ENCODE data around the gene LONP2. TPM values are rescaled to one million over a fixed set of nuclear protein-coding genes. Genes with fewer than 3 reads are reported as not detected.

Gene LONP2
- total and polyA plus RNA-seq, 10 of the 15 experiments (the other 5 are each of a cell fraction or from before 2014, with no cell fraction given): 8.3 to 48.0 (median 34.8) TPM

DNA sequence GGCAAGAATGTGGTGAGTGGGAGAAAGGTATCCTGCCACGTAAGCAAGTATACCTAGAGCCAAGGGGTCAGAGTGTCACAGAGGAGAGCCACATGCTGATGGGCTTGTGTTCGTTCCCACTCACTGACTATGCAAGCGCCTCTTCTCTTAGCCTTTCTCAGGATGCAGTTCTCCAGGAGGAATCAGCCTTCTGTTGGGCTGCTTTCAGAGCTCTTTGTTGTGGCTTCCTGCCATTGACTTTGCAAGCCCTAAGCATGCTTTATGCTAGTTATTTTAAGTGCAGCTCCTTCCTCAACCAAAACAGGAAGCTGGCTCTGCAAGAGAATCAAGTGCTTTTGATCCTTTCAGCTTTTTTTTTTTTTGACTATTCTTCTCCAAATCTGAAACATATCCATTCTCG is 74.5 kb downstream of the LONP2 start (continued):
- 0 out of 4 replicates have a peak, but pooled peaks have one; percentile 13 to 20 for TF ChIP-seq IKZF2 (IDR thresholded peaks at IDR 0.05)
- no peak for TF ChIP-seq PAX8 (IDR thresholded peaks at IDR 0.05)
- TF ChIP-seq, protein P1, sequence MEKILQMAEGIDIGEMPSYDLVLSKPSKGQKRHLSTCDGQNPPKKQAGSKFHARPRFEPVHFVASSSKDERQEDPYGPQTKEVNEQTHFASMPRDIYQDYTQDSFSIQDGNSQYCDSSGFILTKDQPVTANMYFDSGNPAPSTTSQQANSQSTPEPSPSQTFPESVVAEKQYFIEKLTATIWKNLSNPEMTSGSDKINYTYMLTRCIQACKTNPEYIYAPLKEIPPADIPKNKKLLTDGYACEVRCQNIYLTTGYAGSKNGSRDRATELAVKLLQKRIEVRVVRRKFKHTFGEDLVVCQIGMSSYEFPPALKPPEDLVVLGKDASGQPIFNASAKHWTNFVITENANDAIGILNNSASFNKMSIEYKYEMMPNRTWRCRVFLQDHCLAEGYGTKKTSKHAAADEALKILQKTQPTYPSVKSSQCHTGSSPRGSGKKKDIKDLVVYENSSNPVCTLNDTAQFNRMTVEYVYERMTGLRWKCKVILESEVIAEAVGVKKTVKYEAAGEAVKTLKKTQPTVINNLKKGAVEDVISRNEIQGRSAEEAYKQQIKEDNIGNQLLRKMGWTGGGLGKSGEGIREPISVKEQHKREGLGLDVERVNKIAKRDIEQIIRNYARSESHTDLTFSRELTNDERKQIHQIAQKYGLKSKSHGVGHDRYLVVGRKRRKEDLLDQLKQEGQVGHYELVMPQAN (conservative IDR thresholded peaks at IDR 0.05): no peak
- no peak for TF ChIP-seq ZNF24 (IDR thresholded peaks at IDR 0.05)
- TF ChIP-seq TBL1XR1 (IDR thresholded peaks at IDR 0.05; ENCODE audit: low read depth, low read length): no peak
- TF ChIP-seq, protein P2, sequence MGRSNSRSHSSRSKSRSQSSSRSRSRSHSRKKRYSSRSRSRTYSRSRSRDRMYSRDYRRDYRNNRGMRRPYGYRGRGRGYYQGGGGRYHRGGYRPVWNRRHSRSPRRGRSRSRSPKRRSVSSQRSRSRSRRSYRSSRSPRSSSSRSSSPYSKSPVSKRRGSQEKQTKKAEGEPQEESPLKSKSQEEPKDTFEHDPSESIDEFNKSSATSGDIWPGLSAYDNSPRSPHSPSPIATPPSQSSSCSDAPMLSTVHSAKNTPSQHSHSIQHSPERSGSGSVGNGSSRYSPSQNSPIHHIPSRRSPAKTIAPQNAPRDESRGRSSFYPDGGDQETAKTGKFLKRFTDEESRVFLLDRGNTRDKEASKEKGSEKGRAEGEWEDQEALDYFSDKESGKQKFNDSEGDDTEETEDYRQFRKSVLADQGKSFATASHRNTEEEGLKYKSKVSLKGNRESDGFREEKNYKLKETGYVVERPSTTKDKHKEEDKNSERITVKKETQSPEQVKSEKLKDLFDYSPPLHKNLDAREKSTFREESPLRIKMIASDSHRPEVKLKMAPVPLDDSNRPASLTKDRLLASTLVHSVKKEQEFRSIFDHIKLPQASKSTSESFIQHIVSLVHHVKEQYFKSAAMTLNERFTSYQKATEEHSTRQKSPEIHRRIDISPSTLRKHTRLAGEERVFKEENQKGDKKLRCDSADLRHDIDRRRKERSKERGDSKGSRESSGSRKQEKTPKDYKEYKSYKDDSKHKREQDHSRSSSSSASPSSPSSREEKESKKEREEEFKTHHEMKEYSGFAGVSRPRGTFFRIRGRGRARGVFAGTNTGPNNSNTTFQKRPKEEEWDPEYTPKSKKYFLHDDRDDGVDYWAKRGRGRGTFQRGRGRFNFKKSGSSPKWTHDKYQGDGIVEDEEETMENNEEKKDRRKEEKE (IDR thresholded peaks at IDR 0.05): no peak
- TF ChIP-seq, protein P3, sequence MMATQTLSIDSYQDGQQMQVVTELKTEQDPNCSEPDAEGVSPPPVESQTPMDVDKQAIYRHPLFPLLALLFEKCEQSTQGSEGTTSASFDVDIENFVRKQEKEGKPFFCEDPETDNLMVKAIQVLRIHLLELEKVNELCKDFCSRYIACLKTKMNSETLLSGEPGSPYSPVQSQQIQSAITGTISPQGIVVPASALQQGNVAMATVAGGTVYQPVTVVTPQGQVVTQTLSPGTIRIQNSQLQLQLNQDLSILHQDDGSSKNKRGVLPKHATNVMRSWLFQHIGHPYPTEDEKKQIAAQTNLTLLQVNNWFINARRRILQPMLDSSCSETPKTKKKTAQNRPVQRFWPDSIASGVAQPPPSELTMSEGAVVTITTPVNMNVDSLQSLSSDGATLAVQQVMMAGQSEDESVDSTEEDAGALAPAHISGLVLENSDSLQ (IDR thresholded peaks at IDR 0.05): no peak
- TF ChIP-seq RUNX3 (IDR thresholded peaks at IDR 0.05; ENCODE audit: low read length): peak; percentile 69
- no peak for TF ChIP-seq CREB1 (IDR thresholded peaks at IDR 0.05; ENCODE audit: low read depth)
- TF ChIP-seq RCOR1 (conservative IDR thresholded peaks at IDR 0.05; ENCODE audit: low read depth, low read length): no peak
- no peak for TF ChIP-seq CEBPB (IDR thresholded peaks at IDR 0.05; ENCODE audit: borderline replicate concordance in 1 of 2, low read depth in 2 of 2, low read length in 2 of 2)
- TF ChIP-seq, protein P4, sequence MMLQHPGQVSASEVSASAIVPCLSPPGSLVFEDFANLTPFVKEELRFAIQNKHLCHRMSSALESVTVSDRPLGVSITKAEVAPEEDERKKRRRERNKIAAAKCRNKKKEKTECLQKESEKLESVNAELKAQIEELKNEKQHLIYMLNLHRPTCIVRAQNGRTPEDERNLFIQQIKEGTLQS (IDR thresholded peaks at IDR 0.05; ENCODE audit: borderline replicate concordance, extremely low read depth, low read depth, low read length): no peak
- no peak for TF ChIP-seq MXI1 (IDR thresholded peaks at IDR 0.05; ENCODE audit: low read depth, low read length)
- TF ChIP-seq SREBF2 (IDR thresholded peaks at IDR 0.05; ENCODE audit: low read length): no peak
- TF ChIP-seq, protein P5, sequence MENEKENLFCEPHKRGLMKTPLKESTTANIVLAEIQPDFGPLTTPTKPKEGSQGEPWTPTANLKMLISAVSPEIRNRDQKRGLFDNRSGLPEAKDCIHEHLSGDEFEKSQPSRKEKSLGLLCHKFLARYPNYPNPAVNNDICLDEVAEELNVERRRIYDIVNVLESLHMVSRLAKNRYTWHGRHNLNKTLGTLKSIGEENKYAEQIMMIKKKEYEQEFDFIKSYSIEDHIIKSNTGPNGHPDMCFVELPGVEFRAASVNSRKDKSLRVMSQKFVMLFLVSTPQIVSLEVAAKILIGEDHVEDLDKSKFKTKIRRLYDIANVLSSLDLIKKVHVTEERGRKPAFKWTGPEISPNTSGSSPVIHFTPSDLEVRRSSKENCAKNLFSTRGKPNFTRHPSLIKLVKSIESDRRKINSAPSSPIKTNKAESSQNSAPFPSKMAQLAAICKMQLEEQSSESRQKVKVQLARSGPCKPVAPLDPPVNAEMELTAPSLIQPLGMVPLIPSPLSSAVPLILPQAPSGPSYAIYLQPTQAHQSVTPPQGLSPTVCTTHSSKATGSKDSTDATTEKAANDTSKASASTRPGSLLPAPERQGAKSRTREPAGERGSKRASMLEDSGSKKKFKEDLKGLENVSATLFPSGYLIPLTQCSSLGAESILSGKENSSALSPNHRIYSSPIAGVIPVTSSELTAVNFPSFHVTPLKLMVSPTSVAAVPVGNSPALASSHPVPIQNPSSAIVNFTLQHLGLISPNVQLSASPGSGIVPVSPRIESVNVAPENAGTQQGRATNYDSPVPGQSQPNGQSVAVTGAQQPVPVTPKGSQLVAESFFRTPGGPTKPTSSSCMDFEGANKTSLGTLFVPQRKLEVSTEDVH (IDR thresholded peaks at IDR 0.05; ENCODE audit: low read depth, partially characterized antibody): no peak
- TF ChIP-seq, protein P6, sequence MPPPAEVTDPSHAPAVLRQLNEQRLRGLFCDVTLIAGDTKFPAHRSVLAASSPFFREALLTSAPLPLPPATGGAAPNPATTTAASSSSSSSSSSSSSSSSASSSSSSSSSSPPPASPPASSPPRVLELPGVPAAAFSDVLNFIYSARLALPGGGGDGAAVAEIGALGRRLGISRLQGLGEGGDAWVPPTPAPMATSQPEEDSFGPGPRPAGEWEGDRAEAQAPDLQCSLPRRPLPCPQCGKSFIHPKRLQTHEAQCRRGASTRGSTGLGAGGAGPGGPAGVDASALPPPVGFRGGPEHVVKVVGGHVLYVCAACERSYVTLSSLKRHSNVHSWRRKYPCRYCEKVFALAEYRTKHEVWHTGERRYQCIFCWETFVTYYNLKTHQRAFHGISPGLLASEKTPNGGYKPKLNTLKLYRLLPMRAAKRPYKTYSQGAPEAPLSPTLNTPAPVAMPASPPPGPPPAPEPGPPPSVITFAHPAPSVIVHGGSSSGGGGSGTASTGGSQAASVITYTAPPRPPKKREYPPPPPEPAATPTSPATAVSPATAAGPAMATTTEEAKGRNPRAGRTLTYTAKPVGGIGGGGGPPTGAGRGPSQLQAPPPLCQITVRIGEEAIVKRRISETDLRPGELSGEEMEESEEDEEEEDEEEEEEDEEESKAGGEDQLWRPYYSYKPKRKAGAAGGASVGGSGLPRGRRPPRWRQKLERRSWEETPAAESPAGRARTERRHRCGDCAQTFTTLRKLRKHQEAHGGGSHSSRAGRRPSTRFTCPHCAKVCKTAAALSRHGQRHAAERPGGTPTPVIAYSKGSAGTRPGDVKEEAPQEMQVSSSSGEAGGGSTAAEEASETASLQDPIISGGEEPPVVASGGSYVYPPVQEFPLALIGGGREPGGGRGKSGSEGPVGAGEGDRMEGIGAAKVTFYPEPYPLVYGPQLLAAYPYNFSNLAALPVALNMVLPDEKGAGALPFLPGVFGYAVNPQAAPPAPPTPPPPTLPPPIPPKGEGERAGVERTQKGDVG (CRISPR knock-in tag; IDR thresholded peaks at IDR 0.05): no peak
- no peak for TF ChIP-seq CBX3 (IDR thresholded peaks at IDR 0.05; ENCODE audit: borderline replicate concordance, low read depth)
- no peak for TF ChIP-seq NFYA (IDR thresholded peaks at IDR 0.05; ENCODE audit: borderline replicate concordance, low read depth, low read length)
- no peak for TF ChIP-seq NBN (IDR thresholded peaks at IDR 0.05)
